Smooth muscle cell (in vitro differentiated cells): ENCODE data around the gene PTPN5. TPM values are rescaled to one million over a fixed set of nuclear protein-coding genes. Genes with fewer than 3 reads are reported as not detected.

Experiments
- DNase-seq: peaks from one replicate; lab custom pipeline; 2025; ENCODE audit not compliant: unreplicated experiment; lab: John Stamatoyannopoulos, UW
- H2AFZ ChIP-seq: fragments of 200-600 bp; sonication (generic); 2 replicates; pipeline ENCODE4 v1.6.0; 2016; ENCODE audit warnings: antibody characterized with exemption, low read depth, mild to moderate bottlenecking
- H3F3A ChIP-seq: fragments of 200-600 bp; sonication (generic); 2 replicates; pipeline ENCODE4 v1.6.0; 2017; ENCODE audit warnings: antibody characterized with exemption, low read depth
- H3K27ac ChIP-seq: fragments of 200-600 bp; sonication (generic); 2 replicates; pipeline ENCODE4 v1.5.1; 2016; ENCODE audit warnings: low read depth, mild to moderate bottlenecking
- H3K27me3 ChIP-seq: fragments of 200-600 bp; sonication (generic); 2 replicates; pipeline ENCODE4 v1.6.1; 2016; ENCODE audit warnings: low read depth, mild to moderate bottlenecking
- H3K36me3 ChIP-seq: fragments of 200-600 bp; sonication (generic); 2 replicates; pipeline ENCODE4 v1.5.1; 2016; ENCODE audit warnings: low read depth
- H3K4me1 ChIP-seq: fragments of 200-600 bp; sonication (generic); 2 replicates; pipeline ENCODE4 v1.5.1; 2016; ENCODE audit warnings: low read depth
- H3K4me2 ChIP-seq: fragments of 200-600 bp; sonication (generic); 2 replicates; pipeline ENCODE4 v1.6.0; 2016; ENCODE audit warnings: mild to moderate bottlenecking
- H3K4me3 ChIP-seq: fragments of 200-600 bp; sonication (generic); 2 replicates; pipeline ENCODE4 v1.5.1; 2016; ENCODE audit warnings: mild to moderate bottlenecking
- H3K79me2 ChIP-seq: fragments of 200-600 bp; sonication (generic); 2 replicates; pipeline ENCODE4 v1.6.0; 2016; ENCODE audit warnings: low read depth, mild to moderate bottlenecking
- H3K9ac ChIP-seq: fragments of 200-600 bp; sonication (generic); 2 replicates; pipeline ENCODE4 v1.6.0; 2016; ENCODE audit warnings: low read depth
- H3K9me3 ChIP-seq: fragments of 200-600 bp; sonication (generic); replicated peaks from 2 replicates; pipeline ENCODE4 v1.5.1; 2016; ENCODE audit warnings: low read depth
- H4K20me1 ChIP-seq: fragments of 200-600 bp; sonication (generic); 2 replicates; pipeline ENCODE4 v1.6.0; 2016; ENCODE audit warnings: low read depth
- CTCF ChIP-seq: fragments of 200-600 bp; sonication (generic); IDR thresholded peaks from 2 replicates; pipeline ENCODE4 v1.5.1; 2017; ENCODE audit warnings: borderline replicate concordance, mild to moderate bottlenecking, antibody characterized with exemption; ENCODE audit not compliant: insufficient read depth, poor library complexity, severe bottlenecking
- WGBS: methylation state at CpG from one replicate; pipeline ENCODE4 v1.1.7; 2016; ENCODE audit warnings: low lambda C conversion rate; 5-methylcytosine and 5-hydroxymethylcytosine counted together
- polyA plus RNA-seq: library from polyadenylated mRNA; unstranded; fragments of >200 nt; fragmentation: Nextera tagmentation; extraction: Ambion mirVana; gene quantifications from 2 replicates; pipeline ENCODE4 v1.2.1, GENCODE V29; 2016
- total RNA-seq: library from RNA; depleted of rRNA; stranded (reverse); fragments of >200 nt; gene quantifications from 2 replicates; pipeline ENCODE4 v1.2.3, GENCODE V29; 2014

The PTPN5 gene
- total and polyA plus RNA-seq, 2 experiments from 2014 or later: not detected

DNA sequence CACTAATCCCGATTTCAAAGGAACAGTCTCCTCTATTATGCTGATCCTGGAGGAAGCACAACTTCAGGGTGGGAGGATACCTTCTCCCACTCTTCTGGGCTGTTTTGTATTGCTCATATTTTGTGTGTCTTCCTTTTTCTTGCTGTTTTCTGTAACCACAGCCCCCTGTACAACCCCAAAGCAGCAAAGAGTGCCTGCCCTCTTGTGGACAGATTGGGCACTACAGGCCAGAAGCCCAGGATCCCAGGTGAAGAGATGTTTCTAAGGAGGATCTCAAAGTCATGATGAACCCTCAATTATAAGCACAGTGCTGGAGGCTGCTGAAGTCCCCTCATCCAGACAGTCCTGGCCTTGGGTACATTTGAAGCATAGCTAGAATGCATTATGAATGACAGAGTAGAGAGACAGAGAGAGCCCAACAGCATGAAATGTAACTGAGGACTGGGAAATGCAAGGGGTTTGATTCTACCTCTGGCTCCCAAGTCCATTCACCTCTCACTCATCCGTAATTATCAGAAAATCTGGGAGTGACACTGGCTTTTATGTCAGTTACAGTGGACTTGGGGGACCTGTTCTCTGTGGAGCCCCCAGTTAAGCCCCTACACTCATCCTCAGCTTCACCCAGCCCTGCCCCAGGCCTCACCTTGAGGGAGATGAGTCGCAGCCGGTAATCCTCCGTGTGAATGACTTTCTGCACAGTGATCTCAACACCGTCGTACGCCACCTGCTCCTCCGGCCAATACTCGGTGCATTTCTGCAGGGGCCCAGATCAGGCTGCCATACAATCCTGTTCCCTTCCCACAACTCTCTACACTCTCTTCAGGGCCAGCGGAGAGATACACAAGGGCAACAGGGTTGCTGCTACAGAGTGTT, 59.4 kb downstream of the PTPN5 start:
- Histone ChIP-seq H3K79me2 (no peaks in the 10 kb centered on the region), H3K27ac (no peak overlapping the region), H3K27me3 (no peaks in the 10 kb centered on the region), H2AFZ (peak overlapping the region; percentile 11), H3K9me3 (no peaks in the 10 kb centered on the region), H3K36me3 (no peaks in the 10 kb centered on the region), H3K9ac (no peak overlapping the region), H3F3A (no peaks in the 10 kb centered on the region), H3K4me2 (no peak overlapping the region), H3K4me3 (no peak overlapping the region), H4K20me1 (no peaks in the 10 kb centered on the region), H3K4me1 (no peaks in the 10 kb centered on the region)
- TF ChIP-seq CTCF: peak; percentile 97
- peak; percentile 27 for DNase-seq
- 72% methylated on average over 11 of the region's 11 CpGs for WGBS

DNA sequence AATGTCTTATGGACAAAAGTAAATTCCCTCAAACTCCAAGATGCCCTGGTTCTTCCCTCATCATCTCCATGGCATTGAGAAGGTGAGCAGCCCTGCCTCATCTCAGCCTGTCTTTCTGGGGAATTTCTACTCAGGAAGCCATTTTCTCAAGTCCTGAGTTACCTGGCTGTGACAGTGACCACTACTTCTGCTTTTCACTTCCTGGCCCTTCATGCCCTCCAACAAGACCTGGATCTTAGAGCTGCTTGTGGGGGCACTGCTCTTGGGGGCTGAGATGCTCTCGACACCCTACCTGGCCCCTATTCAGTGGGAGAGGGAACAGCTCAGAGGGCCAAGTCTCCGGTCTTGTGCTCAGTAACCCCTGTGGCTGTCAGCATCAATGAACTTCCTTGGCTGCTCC, 60.2 kb downstream of the PTPN5 start:
- Histone ChIP-seq H3K9me3 (no peaks in the 10 kb centered on the region), H3K9ac (no peak overlapping the region), H3K4me2 (no peak overlapping the region), H3K4me1 (no peaks in the 10 kb centered on the region), H3K79me2 (no peaks in the 10 kb centered on the region), H3K4me3 (no peak overlapping the region), H3K36me3 (no peaks in the 10 kb centered on the region), H3F3A (no peaks in the 10 kb centered on the region), H3K27me3 (no peaks in the 10 kb centered on the region), H3K27ac (no peak overlapping the region), H4K20me1 (no peaks in the 10 kb centered on the region), H2AFZ (peak overlapping the region; percentile 11)
- TF ChIP-seq CTCF: no peak
- no peak for DNase-seq
- 92% methylated on average over 2 of the region's 2 CpGs for WGBS

- Histone ChIP-seq H3K36me3 (no peaks in the 10 kb centered on the region), H3K27ac (no peak overlapping the region), H3K9me3 (no peaks in the 10 kb centered on the region), H3K9ac (no peak overlapping the region), H4K20me1 (no peaks in the 10 kb centered on the region), H3F3A (no peaks in the 10 kb centered on the region), H3K79me2 (no peaks in the 10 kb centered on the region), H3K4me2 (no peak overlapping the region), H3K4me1 (no peaks in the 10 kb centered on the region), H3K4me3 (no peak overlapping the region), H2AFZ (no peak overlapping the region), H3K27me3 (no peaks in the 10 kb centered on the region)
- WGBS: 91% methylated on average over 9 of the region's 9 CpGs
- DNase-seq: no peak
- TF ChIP-seq CTCF: no peak
Measured at GRCh38 chr11:18730020-18730419, 61.6 kb downstream of the PTPN5 start.

DNA sequence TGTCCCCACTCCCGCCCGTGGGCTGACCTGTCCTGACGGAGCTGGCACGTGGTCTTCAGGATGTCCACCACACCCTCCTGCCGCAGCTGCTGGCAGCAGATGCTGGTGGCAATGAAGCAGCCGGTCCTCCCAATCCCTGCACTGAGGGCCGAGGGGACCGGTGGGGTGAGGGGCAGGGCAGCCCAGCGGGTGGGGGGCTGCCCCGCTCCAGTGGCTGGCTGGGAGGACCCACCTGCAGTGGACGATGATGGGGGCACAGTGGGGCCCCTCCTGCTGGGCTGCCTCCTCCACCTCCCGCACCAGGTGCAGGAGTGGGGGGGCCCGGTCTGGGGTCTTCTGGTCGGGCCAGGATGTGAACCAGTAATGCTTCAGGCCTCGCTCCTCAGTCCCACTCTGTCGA, 62.2 kb downstream of the PTPN5 start:
- TF ChIP-seq CTCF: no peak
- no peak overlapping the region for H3K9ac ChIP-seq
- H3K4me1 ChIP-seq: no peaks in the 10 kb centered on the region
- H3K36me3 ChIP-seq: no peaks in the 10 kb centered on the region
- no peak overlapping the region for H3K27ac ChIP-seq
- no peak overlapping the region for H3K4me3 ChIP-seq
- no peak overlapping the region for H3K4me2 ChIP-seq
- no peak overlapping the region for H2AFZ ChIP-seq
- DNase-seq: no peak
- WGBS: 95% methylated on average over 16 of the region's 16 CpGs
- H3F3A ChIP-seq: no peaks in the 10 kb centered on the region
- no peaks in the 10 kb centered on the region for H3K27me3 ChIP-seq
- no peaks in the 10 kb centered on the region for H3K9me3 ChIP-seq
- H3K79me2 ChIP-seq: no peaks in the 10 kb centered on the region
- H4K20me1 ChIP-seq: no peaks in the 10 kb centered on the region
